Activated CD4-positive, alpha-beta T cell treated with anti-CD3 and anti-CD28 coated beads for 48 hours (primary cell): ENCODE measurements around the gene TAS2R43.
"Not testable (repeated sequence)": the region's sequence is repeated elsewhere in the genome, so short reads cannot be mapped to it uniquely, and the experiment has no call there.

Source experiments
- DNase-seq: peaks from one replicate; pipeline ENCODE4 v3.0.0-alpha.2; 2020

The TAS2R43 gene

DNA sequence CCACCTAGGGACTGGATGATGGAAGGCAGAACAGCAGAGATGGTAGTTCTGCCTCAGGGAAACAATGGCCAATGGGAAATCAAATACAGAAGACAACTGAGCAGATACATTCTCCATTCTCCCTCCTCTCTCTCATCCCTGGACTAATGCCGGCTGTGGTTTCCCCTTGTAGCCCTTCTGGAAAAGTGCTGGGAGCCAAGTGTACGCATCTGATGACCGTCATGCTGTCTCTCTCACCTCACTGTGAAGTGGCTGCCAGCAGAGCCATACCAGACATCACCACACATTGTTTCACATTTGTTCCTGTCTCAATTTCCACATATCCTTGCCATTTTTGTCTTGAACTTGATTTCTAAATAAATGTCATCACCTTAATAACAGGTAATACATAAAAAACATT lies 33.1 kb downstream of the TAS2R43 start:
- DNase-seq: no peak

- no peak for DNase-seq
Measured at GRCh38 chr12:11055306-11055705, 36.8 kb downstream of the TAS2R43 start.

GRCh38 chr12:11049806-11050531 lies 42.1 kb downstream of the TAS2R43 start:
- DNase-seq: not testable (repeated sequence)

DNA sequence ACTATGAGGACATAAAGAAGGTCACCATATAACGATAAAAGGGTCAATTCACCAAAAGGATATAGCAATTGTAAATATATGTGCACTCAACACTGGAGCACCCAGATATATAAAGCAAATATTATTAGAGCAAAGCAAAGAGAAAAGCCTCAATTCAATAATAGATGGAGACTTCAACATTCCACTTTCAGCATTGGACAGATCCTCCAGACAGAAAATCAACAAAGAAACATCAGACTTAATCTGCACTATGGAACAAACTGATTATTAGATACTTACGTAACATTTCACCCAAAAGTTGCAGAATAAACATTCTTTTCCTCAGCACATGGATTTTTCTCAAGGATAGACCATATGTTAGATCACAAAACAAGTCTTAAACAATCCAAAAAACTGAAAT lies 50.7 kb downstream of the TAS2R43 start:
- not testable (repeated sequence) for DNase-seq
